CD8-positive, alpha-beta memory T cell (primary cell): ENCODE data around the gene GALNT16. TPM values are rescaled to one million over a fixed set of nuclear protein-coding genes. Genes with fewer than 3 reads are reported as not detected.

ENCODE experiments used
- CTCF ChIA-PET: fragments of 350-600 bp; sonication (Branson Sonifier 250); formaldehyde crosslinking; loops from one replicate; lab custom pipeline; 2021; ENCODE audit warnings: antibody characterized with exemption; lab: Charles Lee
- POLR2A ChIA-PET: fragments of 350-600 bp; sonication (Branson Sonifier 250); formaldehyde crosslinking; loops from one replicate; lab custom pipeline; 2021; ENCODE audit warnings: antibody characterized with exemption; lab: Charles Lee
- DNase-seq, 5 donors: peaks; one replicate each; pipeline versions ENCODE4 v3.0.0 to v3.0.0-alpha.2; 2020 to 2022; ENCODE audit warnings: mixed read lengths in 1 of 5
- H3K27ac ChIP-seq: one replicate; pipeline ENCODE4 v1.7.0; 2013; ENCODE audit warnings: low read depth, mild to moderate bottlenecking, low read length, moderate library complexity
- H3K27me3 ChIP-seq: 2 replicates; pipeline ENCODE4 v1.7.0; 2013; ENCODE audit warnings: low read length, mild to moderate bottlenecking; ENCODE audit not compliant: insufficient read depth, poor library complexity, severe bottlenecking
- H3K36me3 ChIP-seq: 2 replicates; pipeline ENCODE4 v1.7.0; 2013; ENCODE audit warnings: mild to moderate bottlenecking, low read length, moderate library complexity; ENCODE audit not compliant: insufficient read depth
- H3K4me1 ChIP-seq: 2 replicates; pipeline ENCODE4 v1.7.0; 2013; ENCODE audit warnings: mild to moderate bottlenecking, low read length, moderate library complexity; ENCODE audit not compliant: insufficient read depth
- H3K4me3 ChIP-seq: 2 replicates; pipeline ENCODE4 v1.7.0; 2013; ENCODE audit warnings: mild to moderate bottlenecking, low read length
- H3K9me3 ChIP-seq: 2 replicates; pipeline ENCODE4 v1.7.0; 2013; ENCODE audit warnings: mild to moderate bottlenecking, low read length
- H3K27ac Mint-ChIP-seq, 8 donors: one replicate each; pipeline ENCODE4 v1.8.0; 2020 to 2021; ENCODE audit warnings: mixed read lengths in 8 of 8, mild to moderate bottlenecking in 6 of 8, inconsistent platforms in 3 of 8, moderate library complexity in 3 of 8
- H3K27me3 Mint-ChIP-seq, 2 donors: one replicate each; pipeline ENCODE4 v1.8.0; 2020 to 2021; ENCODE audit warnings: mixed read lengths in 2 of 2, mild to moderate bottlenecking in 1 of 2, moderate library complexity in 1 of 2
- H3K36me3 Mint-ChIP-seq, 3 donors: one replicate each; pipeline ENCODE4 v1.8.0; 2020 to 2021; ENCODE audit warnings: mixed read lengths in 3 of 3, inconsistent platforms in 1 of 3, mild to moderate bottlenecking in 1 of 3
- H3K4me1 Mint-ChIP-seq, 3 donors: one replicate each; pipeline ENCODE4 v1.8.0; 2020 to 2021; ENCODE audit warnings: mixed read lengths in 3 of 3, inconsistent platforms in 1 of 3, mild to moderate bottlenecking in 1 of 3
- H3K4me3 Mint-ChIP-seq, 7 donors: one replicate each; pipeline ENCODE4 v1.8.0; 2020 to 2021; ENCODE audit warnings: mixed read lengths in 7 of 7, mild to moderate bottlenecking in 6 of 7, moderate library complexity in 4 of 7, inconsistent platforms in 2 of 7
- H3K9me3 Mint-ChIP-seq, 5 donors: one replicate each; pipeline ENCODE4 v1.8.0; 2020 to 2022; ENCODE audit warnings: mixed read lengths in 5 of 5, mild to moderate bottlenecking in 3 of 5, moderate library complexity in 2 of 5, inconsistent platforms in 1 of 5
- polyA plus RNA-seq: library from polyadenylated mRNA; unstranded; fragments of 300-500 nt; fragmentation: Illumina TruSeq; gene quantifications from one replicate; pipeline ENCODE4 v1.2.3, GENCODE V29; 2021
- total RNA-seq, 2 experiments: library from RNA; stranded (reverse); gene quantifications; one replicate each; pipeline ENCODE4 v1.2.3, GENCODE V29; 2021

GALNT16 gene
- total and polyA plus RNA-seq, 3 experiments from 2014 or later, result 0.11 TPM; not detected in 2

DNA sequence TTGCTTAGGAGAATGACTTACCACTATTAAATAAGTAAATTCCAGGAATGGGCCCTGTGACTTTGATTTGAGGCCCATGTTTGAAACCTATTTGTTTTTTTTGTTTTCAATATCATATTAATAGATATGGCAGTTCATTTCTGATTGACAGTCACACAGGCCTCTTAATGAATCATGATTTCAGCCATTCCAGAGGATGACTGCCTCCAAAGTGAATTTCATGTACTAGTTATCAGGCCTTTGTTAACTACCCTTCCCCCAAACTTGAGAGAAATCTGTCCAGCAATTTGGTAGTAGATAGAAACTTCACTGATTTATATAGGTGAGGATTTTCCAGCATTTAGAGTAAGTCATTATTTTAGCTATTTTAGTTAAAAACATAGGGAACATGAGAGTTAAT, 25.9 kb upstream of the GALNT16 start:
- Mint-ChIP-seq H3K27ac (no peak overlapping the region), H3K9me3 (no peaks in the 10 kb centered on the region), H3K4me3 (no peak overlapping the region), H3K27me3 (no peaks in the 10 kb centered on the region), H3K4me1 (no peaks in the 10 kb centered on the region), H3K36me3 (peaks cover 6 to 82% (median 6%) of the 10 kb centered on the region in 3 donors)
- Histone ChIP-seq H3K9me3 (no peaks in the 10 kb centered on the region), H3K36me3 (peaks cover 23% of the 10 kb centered on the region), H3K27me3 (no peaks in the 10 kb centered on the region), H3K4me3 (no peak overlapping the region), H3K4me1 (no peaks in the 10 kb centered on the region), H3K27ac (no peak overlapping the region)
- POLR2A ChIA-PET, result no interaction called here
- CTCF ChIA-PET, result interaction anchor here (1.7 to 2.7 kb wide), 2 partner anchors 9 to 105 kb away, joined by 4 to 10 read pairs; no protein-coding TSS in a partner anchor
- DNase-seq, result no peak

DNA sequence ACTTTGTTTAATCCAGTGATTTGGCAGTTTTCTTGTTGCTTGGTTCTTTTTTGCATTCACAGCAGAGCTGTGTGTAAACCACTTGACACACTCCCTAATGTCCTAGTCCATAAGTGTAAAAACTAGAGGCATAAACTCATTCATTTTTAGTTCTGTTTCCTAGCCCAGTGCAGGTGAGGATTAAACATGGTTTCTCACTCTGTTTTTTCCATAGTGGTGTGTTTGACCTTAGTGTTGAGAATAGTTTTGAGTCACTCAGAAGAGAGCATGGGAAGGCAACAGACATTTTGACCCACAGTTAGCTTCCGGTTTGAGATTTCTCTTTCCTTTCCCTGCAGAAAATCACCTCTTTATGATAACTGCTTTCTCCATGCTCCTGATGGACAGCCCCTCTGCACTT, 24.2 kb upstream of the GALNT16 start:
- Histone ChIP-seq H3K27ac (no peak overlapping the region), H3K4me3 (no peak overlapping the region), H3K27me3 (no peaks in the 10 kb centered on the region), H3K36me3 (peaks cover 19% of the 10 kb centered on the region), H3K9me3 (no peaks in the 10 kb centered on the region), H3K4me1 (no peaks in the 10 kb centered on the region)
- ChIA-PET POLR2A (no interaction called here), CTCF (interaction anchor here (2.4 kb wide), 1 partner anchor 106 kb away, joined by 10 read pairs; no protein-coding TSS in a partner anchor)
- H3K4me1 Mint-ChIP-seq, result no peaks in the 10 kb centered on the region
- H3K27me3 Mint-ChIP-seq, result no peaks in the 10 kb centered on the region
- no peak overlapping the region for H3K27ac Mint-ChIP-seq
- no peak overlapping the region for H3K4me3 Mint-ChIP-seq
- peaks cover 6 to 78% (median 10%) of the 10 kb centered on the region in 3 donors for H3K36me3 Mint-ChIP-seq
- DNase-seq, result no peak
- H3K9me3 Mint-ChIP-seq, result no peaks in the 10 kb centered on the region

DNA sequence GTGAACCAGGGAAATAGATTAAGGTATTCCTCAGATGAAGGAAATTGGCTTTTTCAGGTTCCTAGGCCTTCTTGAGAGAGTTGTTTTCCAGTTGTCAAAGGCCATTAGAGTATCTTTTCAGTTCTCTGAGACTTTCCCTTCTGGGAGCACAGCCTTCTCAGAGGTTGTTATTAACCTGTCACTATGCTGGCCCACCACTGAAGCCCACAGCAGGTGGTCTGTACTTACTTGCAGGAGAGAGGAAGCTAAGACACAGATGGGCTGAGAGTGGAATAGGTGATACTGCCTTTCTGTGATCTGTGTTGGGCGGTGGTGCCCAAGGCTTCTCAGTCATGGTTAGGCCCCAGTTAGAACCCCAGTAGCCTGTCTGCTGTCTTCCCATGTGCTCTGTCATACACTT, 22.8 kb upstream of the GALNT16 start:
- Histone ChIP-seq H3K9me3 (no peaks in the 10 kb centered on the region), H3K27me3 (no peaks in the 10 kb centered on the region), H3K4me3 (no peak overlapping the region), H3K27ac (no peak overlapping the region), H3K4me1 (no peaks in the 10 kb centered on the region), H3K36me3 (peaks cover 19% of the 10 kb centered on the region)
- CTCF ChIA-PET, result interaction anchor here (2.4 kb wide), 1 partner anchor 107 kb away, joined by 10 read pairs; no protein-coding TSS in a partner anchor
- H3K4me3 Mint-ChIP-seq, result no peak overlapping the region
- no peaks in the 10 kb centered on the region for H3K27me3 Mint-ChIP-seq
- peaks cover 6 to 78% (median 10%) of the 10 kb centered on the region in 3 donors for H3K36me3 Mint-ChIP-seq
- no peaks in the 10 kb centered on the region for H3K9me3 Mint-ChIP-seq
- POLR2A ChIA-PET, result no interaction called here
- DNase-seq, result no peak
- no peaks in the 10 kb centered on the region for H3K4me1 Mint-ChIP-seq
- H3K27ac Mint-ChIP-seq, result peak overlapping the region in 1 of 8 donors; percentile 48

DNA sequence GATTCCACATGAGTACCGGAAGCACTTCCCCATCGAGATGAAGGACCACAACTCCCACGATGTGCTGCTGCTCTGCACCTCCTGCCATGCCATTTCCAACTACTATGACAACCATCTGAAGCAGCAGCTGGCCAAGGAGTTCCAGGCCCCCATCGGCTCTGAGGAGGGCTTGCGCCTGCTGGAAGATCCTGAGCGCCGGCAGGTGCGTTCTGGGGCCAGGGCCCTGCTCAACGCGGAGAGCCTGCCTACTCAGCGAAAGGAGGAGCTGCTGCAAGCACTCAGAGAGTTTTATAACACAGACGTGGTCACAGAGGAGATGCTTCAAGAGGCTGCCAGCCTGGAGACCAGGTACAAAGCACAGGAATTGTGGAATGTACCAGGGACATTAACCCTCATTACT, 22.4 kb upstream of the GALNT16 start:
- no peak overlapping the region for H3K27ac Mint-ChIP-seq
- Histone ChIP-seq H3K27ac (no peak overlapping the region), H3K36me3 (peaks cover 19% of the 10 kb centered on the region)

DNA sequence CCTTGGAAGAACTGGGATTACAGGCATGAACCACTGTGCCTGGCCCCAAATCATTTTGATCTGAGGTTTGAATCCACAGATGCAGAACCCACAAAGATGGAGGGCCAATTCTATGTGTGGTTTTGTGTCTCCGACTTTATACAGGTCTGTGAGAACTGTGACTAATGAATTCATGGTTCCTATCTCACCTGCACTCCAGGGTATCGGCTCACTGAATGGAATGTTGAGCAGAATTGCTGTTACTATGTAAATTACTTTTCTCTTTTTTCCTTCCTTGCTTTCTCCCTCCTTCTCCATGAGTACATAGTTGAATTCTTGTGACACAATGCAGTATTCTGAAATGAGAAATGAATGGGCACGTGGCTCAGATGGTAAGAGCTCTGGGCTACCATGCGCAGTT, 21.1 kb upstream of the GALNT16 start:
- Histone ChIP-seq H3K4me1 (no peaks in the 10 kb centered on the region), H3K36me3 (peaks cover 19% of the 10 kb centered on the region), H3K27ac (no peak overlapping the region), H3K4me3 (no peak overlapping the region), H3K9me3 (no peaks in the 10 kb centered on the region), H3K27me3 (no peaks in the 10 kb centered on the region)
- H3K4me1 Mint-ChIP-seq, result peaks cover 3 to 6% (median 4%) of the 10 kb centered on the region in 3 donors
- peaks cover 6 to 74% (median 10%) of the 10 kb centered on the region in 3 donors for H3K36me3 Mint-ChIP-seq
- no peak overlapping the region for H3K4me3 Mint-ChIP-seq
- POLR2A ChIA-PET, result no interaction called here
- H3K9me3 Mint-ChIP-seq, result no peaks in the 10 kb centered on the region
- H3K27ac Mint-ChIP-seq, result no peak overlapping the region
- no peaks in the 10 kb centered on the region for H3K27me3 Mint-ChIP-seq
- DNase-seq, result no peak
- CTCF ChIA-PET, result interaction anchor here (1.1 kb wide), 1 partner anchor 109 kb away, joined by 3 read pairs; no protein-coding TSS in a partner anchor

More for the DNA sequence above, 22.4 kb upstream of the GALNT16 start:
- Mint-ChIP-seq H3K4me3 (no peak overlapping the region), H3K36me3 (peaks cover 6 to 77% (median 10%) of the 10 kb centered on the region in 3 donors), H3K27me3 (no peaks in the 10 kb centered on the region), H3K9me3 (no peaks in the 10 kb centered on the region), H3K4me1 (peaks cover 0 to 2% (median under 1%) of the 10 kb centered on the region in 3 donors)
- CTCF ChIA-PET, result no interaction called here
- DNase-seq, result no peak
- Histone ChIP-seq H3K27me3 (no peaks in the 10 kb centered on the region), H3K4me3 (no peak overlapping the region), H3K4me1 (no peaks in the 10 kb centered on the region), H3K9me3 (no peaks in the 10 kb centered on the region)
- POLR2A ChIA-PET, result no interaction called here

DNA sequence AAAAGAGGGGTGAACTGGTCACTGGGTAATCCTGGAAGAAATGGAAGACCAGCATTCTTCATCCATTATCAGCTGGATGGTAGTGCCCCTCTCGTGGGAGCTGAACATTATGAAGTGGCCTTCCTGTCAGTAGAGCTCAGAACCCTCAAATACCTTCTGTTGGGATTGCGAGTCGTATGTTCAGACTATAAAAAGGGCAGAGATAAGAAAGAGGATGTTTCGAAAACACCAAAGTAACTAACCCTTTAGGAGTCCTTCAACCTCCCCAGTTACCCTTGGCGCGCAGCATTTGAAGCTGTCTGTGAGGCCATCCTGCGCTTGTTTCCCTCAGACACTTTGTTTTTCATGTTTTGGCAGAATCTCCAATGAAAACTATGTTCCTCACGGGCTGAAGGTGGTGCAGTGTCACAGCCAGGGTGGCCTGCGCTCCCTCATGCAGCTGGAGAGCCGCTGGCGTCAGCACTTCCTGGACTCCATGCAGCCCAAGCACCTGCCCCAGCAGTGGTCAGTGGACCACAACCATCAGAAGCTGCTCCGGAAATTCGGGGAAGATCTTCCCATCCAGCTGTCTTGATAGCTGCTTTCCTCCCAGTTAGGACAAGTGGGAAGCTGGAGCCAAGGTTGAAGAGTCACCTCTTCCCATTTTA, 19.3 kb upstream of the GALNT16 start:
- Histone ChIP-seq H3K36me3 (peaks cover 16% of the 10 kb centered on the region), H3K9me3 (no peaks in the 10 kb centered on the region), H3K4me1 (no peaks in the 10 kb centered on the region), H3K27me3 (no peaks in the 10 kb centered on the region), H3K4me3 (no peak overlapping the region), H3K27ac (no peak overlapping the region)
- no peak overlapping the region for H3K27ac Mint-ChIP-seq
- DNase-seq, result no peak
- ChIA-PET POLR2A (no interaction called here), CTCF (interaction anchor here (0.7 kb wide), 1 partner anchor 220 kb away, joined by 3 read pairs; no protein-coding TSS in a partner anchor)
- H3K36me3 Mint-ChIP-seq, result peaks cover 6 to 58% (median 10%) of the 10 kb centered on the region in 3 donors
- H3K27me3 Mint-ChIP-seq, result no peaks in the 10 kb centered on the region
- peaks cover 3 to 6% (median 4%) of the 10 kb centered on the region in 3 donors for H3K4me1 Mint-ChIP-seq
- H3K9me3 Mint-ChIP-seq, result no peaks in the 10 kb centered on the region
- H3K4me3 Mint-ChIP-seq, result no peak overlapping the region

DNA sequence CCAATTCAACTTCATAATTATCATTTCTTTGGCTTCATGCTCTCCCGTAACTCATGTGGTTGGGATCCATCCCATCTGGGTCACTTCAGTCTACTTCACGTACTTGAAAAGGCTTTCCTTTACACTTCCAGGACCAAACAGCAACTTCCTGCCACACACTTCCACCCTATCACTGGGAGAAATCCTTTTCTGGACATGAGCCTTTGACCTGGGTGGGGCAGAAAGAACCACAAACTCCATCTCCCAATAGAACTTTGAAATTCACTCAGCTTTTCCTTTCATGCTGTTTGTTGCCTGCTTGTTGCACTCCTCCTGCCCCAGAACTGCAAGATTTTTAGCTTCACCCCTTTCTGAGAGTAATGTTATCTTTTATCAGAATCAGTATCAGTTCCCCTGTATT, 18.4 kb upstream of the GALNT16 start:
- Mint-ChIP-seq H3K4me3 (no peak overlapping the region), H3K4me1 (peaks cover 3 to 6% (median 4%) of the 10 kb centered on the region in 3 donors), H3K27ac (peak overlapping the region in 2 of 8 donors; percentile 14 to 43), H3K36me3 (peaks cover 0 to 49% (median 10%) of the 10 kb centered on the region in 3 donors), H3K27me3 (no peaks in the 10 kb centered on the region), H3K9me3 (no peaks in the 10 kb centered on the region)
- Histone ChIP-seq H3K9me3 (no peaks in the 10 kb centered on the region), H3K27me3 (no peaks in the 10 kb centered on the region), H3K4me1 (no peaks in the 10 kb centered on the region), H3K4me3 (no peak overlapping the region), H3K36me3 (peaks cover 9% of the 10 kb centered on the region), H3K27ac (no peak overlapping the region)
- ChIA-PET POLR2A (interaction anchor here (1.0 kb wide), 1 partner anchor 218 kb away, joined by 3 read pairs; no protein-coding TSS in a partner anchor), CTCF (interaction anchor here (0.8 to 2.8 kb wide), 7 partner anchors 8 to 218 kb away, joined by 3 to 18 read pairs (median 4); partner anchors contain the start of gene EXD2)
- DNase-seq, result no peak
